ENCODE measurements around the gene SDF2. TPM values are rescaled to one million over a fixed set of nuclear protein-coding genes. Genes with fewer than 3 reads are reported as not detected.
"Not testable (repeated sequence)": the region's sequence is repeated elsewhere in the genome, so short reads cannot be mapped to it uniquely, and the experiment has no call there.

The SDF2 gene
- total and polyA plus RNA-seq, 11 donors: 19.6 to 58.6 (median 34.2) TPM

DNA sequence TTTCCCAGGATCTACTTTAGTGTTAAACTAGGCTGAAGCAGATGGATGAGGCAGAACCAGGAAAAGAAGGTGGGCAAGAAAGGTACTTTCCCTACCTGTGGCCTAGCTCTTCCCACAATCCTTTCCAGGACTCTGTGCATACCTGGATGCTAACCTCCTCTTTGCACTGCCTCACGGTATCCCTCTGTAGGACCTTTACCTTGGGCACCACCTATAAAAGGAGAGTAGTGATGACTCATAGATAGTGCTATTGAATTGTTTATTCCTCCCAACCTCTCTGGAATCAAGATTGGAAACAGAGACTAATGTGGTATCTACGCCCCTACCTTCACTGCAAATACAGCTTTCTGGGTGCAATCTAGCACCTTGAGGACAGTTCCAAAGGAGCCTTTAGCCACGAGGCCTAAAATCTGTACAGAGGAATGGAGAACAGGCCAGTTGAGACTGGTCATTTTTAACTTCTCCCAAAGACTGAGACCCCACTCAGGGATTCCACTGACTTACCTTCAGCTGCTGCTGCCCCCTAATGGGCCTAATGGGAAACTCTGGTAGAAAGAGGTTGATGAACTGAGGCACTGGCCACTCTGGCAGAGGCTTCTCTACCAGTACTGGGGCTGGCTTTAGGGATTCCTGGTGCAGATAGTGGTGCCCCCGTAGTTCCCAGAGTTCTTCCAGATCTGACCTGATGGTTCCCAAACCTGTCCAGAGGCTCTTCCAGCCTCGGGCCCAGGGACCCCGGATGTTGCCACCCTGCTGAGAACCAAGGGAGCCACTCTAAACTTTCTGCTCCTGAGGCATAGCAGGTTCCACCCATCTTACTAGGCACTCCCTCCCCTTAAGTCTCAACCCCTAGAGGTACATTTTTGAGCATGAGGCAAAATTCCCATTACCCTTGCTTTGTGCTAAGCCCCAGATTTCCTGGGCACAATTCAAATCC is 48.5 kb downstream of the SDF2 start:
- H3K4me1 ChIP-seq: no peaks in the 10 kb centered on the region
- intact Hi-C loops (cut with DNase I): loop anchor here (1.0 to 10.0 kb wide), 9 partner anchors 61 to 121 kb away; partner anchors contain the start of gene UNC119 (in 2 of the 10)
- H3K9me3 ChIP-seq: no peaks in the 10 kb centered on the region
- no peak overlapping the region for H3K4me3 ChIP-seq
- peaks cover 0 to 95% (median 49%) of the 10 kb centered on the region in 9 donors for H3K36me3 ChIP-seq
- no peaks in the 10 kb centered on the region for H3K27me3 ChIP-seq
- DNase-seq: no peak
- no peak for TF ChIP-seq POLR2A (IDR thresholded peaks at IDR 0.05)
- TF ChIP-seq, protein P1, sequence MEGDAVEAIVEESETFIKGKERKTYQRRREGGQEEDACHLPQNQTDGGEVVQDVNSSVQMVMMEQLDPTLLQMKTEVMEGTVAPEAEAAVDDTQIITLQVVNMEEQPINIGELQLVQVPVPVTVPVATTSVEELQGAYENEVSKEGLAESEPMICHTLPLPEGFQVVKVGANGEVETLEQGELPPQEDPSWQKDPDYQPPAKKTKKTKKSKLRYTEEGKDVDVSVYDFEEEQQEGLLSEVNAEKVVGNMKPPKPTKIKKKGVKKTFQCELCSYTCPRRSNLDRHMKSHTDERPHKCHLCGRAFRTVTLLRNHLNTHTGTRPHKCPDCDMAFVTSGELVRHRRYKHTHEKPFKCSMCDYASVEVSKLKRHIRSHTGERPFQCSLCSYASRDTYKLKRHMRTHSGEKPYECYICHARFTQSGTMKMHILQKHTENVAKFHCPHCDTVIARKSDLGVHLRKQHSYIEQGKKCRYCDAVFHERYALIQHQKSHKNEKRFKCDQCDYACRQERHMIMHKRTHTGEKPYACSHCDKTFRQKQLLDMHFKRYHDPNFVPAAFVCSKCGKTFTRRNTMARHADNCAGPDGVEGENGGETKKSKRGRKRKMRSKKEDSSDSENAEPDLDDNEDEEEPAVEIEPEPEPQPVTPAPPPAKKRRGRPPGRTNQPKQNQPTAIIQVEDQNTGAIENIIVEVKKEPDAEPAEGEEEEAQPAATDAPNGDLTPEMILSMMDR (IDR thresholded peaks at IDR 0.05): peak; percentile 52 to 79 (median 68)
- peak; percentile 12 to 60 (median 42) for ATAC-seq
- no peak overlapping the region for H3K27ac ChIP-seq
- 68 to 83% (median 82%) methylated on average over 5 to 6 of the region's 6 CpGs for WGBS, 4 donors

DNA sequence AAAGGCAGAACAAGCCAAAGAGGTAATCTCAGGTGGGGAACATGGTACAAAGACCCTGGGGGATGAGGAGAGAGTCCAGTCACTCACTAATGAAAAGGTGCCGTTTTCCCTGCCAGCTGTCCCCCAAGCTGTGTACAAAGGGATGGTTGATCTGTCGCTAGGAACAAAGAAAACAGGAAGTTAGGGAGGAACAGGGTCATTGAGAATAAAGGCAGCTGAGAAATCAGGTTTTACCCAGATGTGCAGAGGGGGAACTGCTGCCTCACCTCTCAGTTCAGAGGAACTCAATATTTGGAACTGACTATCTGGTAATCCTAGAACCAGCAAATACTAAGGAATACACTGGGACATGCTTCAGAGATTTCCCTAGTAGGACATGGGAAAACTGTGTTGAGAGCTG is 49.2 kb downstream of the SDF2 start:
- Histone ChIP-seq H3K4me1 (no peaks in the 10 kb centered on the region), H3K27ac (no peak overlapping the region), H3K36me3 (peaks cover 0 to 88% (median 43%) of the 10 kb centered on the region in 9 donors), H3K27me3 (no peaks in the 10 kb centered on the region), H3K9me3 (no peaks in the 10 kb centered on the region), H3K4me3 (no peak overlapping the region)
- DNase-seq (no peak), ATAC-seq (no peak)
- intact Hi-C loops (cut with DNase I): loop anchor here in 8 of 10 donors (2.0 to 10.0 kb wide), 6 partner anchors 60 to 120 kb away; partner anchors contain the start of gene UNC119 (in 2 of the 8)
- no peak for TF ChIP-seq POLR2A (IDR thresholded peaks at IDR 0.05)
- TF ChIP-seq, protein P1 (IDR thresholded peaks at IDR 0.05): no peak
- WGBS, 4 donors: 42 to 61% (median 51%) methylated on average over 2 of the region's 2 CpGs

DNA sequence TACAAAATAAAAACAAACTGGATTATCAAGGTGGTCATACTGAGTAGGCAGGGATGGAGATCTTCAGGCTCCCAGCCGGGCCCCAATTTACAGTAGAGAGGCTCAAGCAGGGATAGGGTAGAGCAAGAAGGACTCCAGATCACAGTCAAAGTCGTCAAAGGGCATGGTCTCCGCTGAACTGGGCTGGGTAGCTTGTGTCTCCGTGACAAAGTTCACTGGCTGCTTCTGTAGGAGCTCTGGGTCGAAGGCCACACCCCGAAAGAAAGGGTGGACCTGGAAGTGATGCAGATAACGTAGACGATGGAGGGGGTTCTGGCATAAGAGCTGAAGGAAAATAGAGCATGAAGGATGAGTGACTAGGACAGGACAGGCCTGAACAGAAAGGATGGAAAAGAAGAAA is 51.3 kb downstream of the SDF2 start:
- WGBS, 4 donors: 84 to 86% (median 85%) methylated on average over 8 of the region's 8 CpGs
- H3K4me1 ChIP-seq: no peaks in the 10 kb centered on the region
- TF ChIP-seq POLR2A (IDR thresholded peaks at IDR 0.05): no peak
- TF ChIP-seq, protein P1 (IDR thresholded peaks at IDR 0.05): no peak
- ATAC-seq (no peak), DNase-seq (no peak)
- H3K27me3 ChIP-seq: no peaks in the 10 kb centered on the region
- no peaks in the 10 kb centered on the region for H3K9me3 ChIP-seq
- H3K27ac ChIP-seq: no peak overlapping the region
- H3K36me3 ChIP-seq: peaks cover 0 to 78% (median 21%) of the 10 kb centered on the region in 9 donors
- intact Hi-C loops (cut with DNase I): loop anchor here in 7 of 10 donors (5.0 to 10.0 kb wide), 4 partner anchors 58 to 118 kb away; partner anchors contain the start of gene UNC119 (in 2 of the 7)
- H3K4me3 ChIP-seq: no peak overlapping the region

DNA sequence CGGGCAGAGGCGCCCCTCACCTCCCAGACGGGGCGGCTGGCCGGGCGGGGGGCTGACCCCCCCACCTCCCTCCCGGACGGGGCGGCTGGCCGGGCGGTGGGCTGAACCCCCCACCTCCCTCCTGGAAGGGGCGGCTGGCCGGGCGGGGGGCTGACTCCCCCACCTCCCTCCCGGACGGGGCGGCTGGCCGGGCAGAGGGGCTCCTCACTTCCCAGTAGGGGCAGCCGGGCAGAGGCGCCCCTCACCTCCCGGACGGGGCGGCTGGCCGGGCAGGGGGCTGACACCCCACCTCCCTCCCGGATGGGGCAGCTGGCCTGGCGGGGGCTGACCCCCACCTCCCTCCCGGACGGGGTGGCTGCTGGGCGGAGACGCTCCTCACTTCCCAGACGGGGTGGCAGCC is 57.7 kb downstream of the SDF2 start:
- DNase-seq; H3K27me3 ChIP-seq; intact Hi-C loops (cut with DNase I); H3K9me3 ChIP-seq; ATAC-seq; H3K4me3 ChIP-seq; H3K27ac ChIP-seq: not testable (repeated sequence)
- Histone ChIP-seq H3K36me3 (peaks cover 0 to 17% (median 0%) of the 10 kb centered on the region in 9 donors), H3K4me1 (peaks cover 0 to 13% (median 7%) of the 10 kb centered on the region in 12 donors)
- WGBS, 4 donors: 80 to 98% (median 95%) methylated on average over 1 to 31 of the region's 31 CpGs

Measured in heart left ventricle (tissue), 16 donors.